GM21390 (cell line): ENCODE data around the gene KCNS1.
"Not testable (repeated sequence)": the region's sequence is repeated elsewhere in the genome, so short reads cannot be mapped to it uniquely, and the experiment has no call there.

Experiments
- ATAC-seq: cut with Tn5 transposase; IDR thresholded peaks from one replicate; pipeline ENCODE4 v1.9.1; 2021; ENCODE audit not compliant: unreplicated experiment

KCNS1 gene

GRCh38 chr20:45082468-45082867, 18.5 kb downstream of the KCNS1 start:
- ATAC-seq, result no peak

GRCh38 chr20:45080867-45081624, 19.9 kb downstream of the KCNS1 start:
- no peak for ATAC-seq

- ATAC-seq, result no peak
Observed at GRCh38 chr20:45077559-45077958, 23.4 kb downstream of the KCNS1 start.

- ATAC-seq, result no peak
Observed at GRCh38 chr20:45073221-45073620, 27.7 kb downstream of the KCNS1 start.

- no peak for ATAC-seq
Observed at GRCh38 chr20:45072066-45072465, 28.9 kb downstream of the KCNS1 start.

- ATAC-seq, result no peak
Observed at GRCh38 chr20:45070932-45071632, 29.8 kb downstream of the KCNS1 start.

- ATAC-seq, result no peak
Observed at GRCh38 chr20:45069261-45069660, 31.7 kb downstream of the KCNS1 start.

GRCh38 chr20:45067558-45067957, 33.4 kb downstream of the KCNS1 start:
- no peak for ATAC-seq

- no peak for ATAC-seq
Observed at GRCh38 chr20:45067087-45067486, 33.8 kb downstream of the KCNS1 start.

- ATAC-seq, result no peak
Observed at GRCh38 chr20:45066372-45066771, 34.6 kb downstream of the KCNS1 start.

GRCh38 chr20:45064812-45065211, 36.1 kb downstream of the KCNS1 start:
- no peak for ATAC-seq

- ATAC-seq, result not testable (repeated sequence)
Observed at GRCh38 chr20:45063107-45063506, 37.8 kb downstream of the KCNS1 start.

- ATAC-seq, result no peak
Observed at GRCh38 chr20:45061244-45061643, 39.7 kb downstream of the KCNS1 start.

GRCh38 chr20:45060294-45060693, 40.6 kb downstream of the KCNS1 start:
- no peak for ATAC-seq

GRCh38 chr20:45059022-45059728, 41.8 kb downstream of the KCNS1 start:
- no peak for ATAC-seq

- ATAC-seq, result no peak
Observed at GRCh38 chr20:45058168-45058850, 42.6 kb downstream of the KCNS1 start.

GRCh38 chr20:45056473-45057173, 44.3 kb downstream of the KCNS1 start:
- ATAC-seq, result no peak

- no peak for ATAC-seq
Observed at GRCh38 chr20:45055056-45055455, 45.9 kb downstream of the KCNS1 start.

GRCh38 chr20:45053430-45054351, 47.2 kb downstream of the KCNS1 start:
- peak; percentile 6 for ATAC-seq
